Midbrain (tissue), 1 donor: ENCODE data around the gene ZSCAN1.
"Not testable (repeated sequence)": the region's sequence is repeated elsewhere in the genome, so short reads cannot be mapped to it uniquely, and the experiment has no call there.

Source experiments
- DNase-seq: peaks from one replicate; lab custom pipeline; 2025; lab: John Stamatoyannopoulos, UW

The ZSCAN1 gene

DNA sequence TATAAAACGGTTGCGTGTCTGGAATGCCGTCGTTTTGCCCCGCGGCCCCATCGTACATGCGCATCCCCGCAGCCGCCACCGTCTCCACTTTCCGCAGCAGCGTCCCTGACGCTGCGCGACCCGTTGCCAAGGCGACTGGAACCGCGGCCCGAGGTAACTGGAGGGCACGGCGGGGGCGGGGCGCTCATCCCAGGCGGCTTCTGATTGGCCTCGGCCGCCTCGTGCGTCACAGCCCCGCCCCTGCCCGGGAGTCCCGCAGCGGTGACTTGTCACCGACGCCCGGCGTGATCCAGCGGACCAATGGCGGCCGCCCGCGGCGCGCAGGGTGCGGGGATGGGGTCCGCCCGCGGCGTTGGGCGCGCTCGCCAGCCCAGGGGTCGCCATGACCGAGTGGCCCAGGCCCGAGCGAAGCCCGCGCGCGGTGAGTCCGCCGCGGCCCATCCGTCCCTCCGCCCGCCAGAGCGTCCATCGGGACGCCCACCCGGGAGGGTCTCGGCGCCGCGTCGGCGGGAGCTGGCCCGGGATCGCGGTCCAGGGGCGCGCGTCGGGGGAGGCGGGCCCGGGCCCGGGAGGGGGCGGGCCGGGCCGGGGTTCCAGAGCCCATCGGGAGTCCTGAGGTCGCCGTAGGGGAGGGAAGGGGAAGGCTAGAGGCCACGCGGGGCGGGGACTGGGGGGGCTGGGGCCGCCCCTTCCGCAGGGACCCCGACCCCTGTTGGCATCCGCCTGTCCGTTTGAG is at the start of gene ZSCAN1:
TSS of gene ZSCAN1 (plus strand) at position 285 of the 736 bp plus-strand sequence. CDS start 3,812 bp downstream, outside the sequence.
- peak; percentile 95 for DNase-seq

- DNase-seq: no peak
Observed at GRCh38 chr19:57992841-57993240, 41.0 kb upstream of the ZSCAN1 start.

GRCh38 chr19:58000677-58001076 is 33.1 kb upstream of the ZSCAN1 start:
- no peak for DNase-seq

- DNase-seq: no peak
Observed at GRCh38 chr19:58001895-58002369, 31.9 kb upstream of the ZSCAN1 start.

DNA sequence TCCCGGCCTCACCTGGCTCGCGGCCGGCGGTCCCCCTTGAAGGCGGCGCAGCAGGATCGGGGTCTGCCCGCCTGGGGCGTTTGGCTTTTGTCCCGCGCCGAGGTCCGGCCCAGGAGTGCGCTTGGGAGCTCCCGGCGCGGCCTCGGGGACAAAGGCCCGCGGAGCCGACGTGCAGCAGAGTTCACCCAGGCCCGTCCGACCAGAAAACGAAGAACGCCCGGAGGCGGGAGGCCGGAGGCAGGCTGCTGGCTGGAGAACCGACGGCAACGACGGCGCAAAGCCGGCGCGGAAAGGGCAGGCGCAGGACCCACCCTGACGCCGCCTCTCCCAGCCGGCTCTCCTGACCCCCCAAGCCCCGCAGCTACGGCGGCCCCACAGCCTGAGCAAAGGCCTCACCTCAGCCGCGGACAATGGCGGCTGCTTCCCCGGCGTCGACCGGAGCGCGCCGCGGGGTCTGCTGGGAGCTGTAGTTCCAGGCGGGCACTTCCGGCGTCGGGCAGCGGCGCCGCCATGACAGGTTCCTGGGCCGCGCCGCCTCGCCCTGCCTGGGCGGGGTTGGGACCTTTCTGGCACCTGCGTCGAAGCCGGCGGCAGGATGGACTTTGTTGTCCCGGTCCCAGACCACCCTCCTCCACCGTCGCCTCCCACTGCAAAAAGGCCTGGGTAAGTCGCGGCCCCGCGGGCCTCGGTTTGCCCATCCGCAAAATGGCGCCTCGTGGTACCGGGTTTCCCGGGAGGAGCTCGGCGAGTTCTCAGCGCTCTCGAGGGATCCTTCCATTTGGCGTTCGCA is 31.2 kb upstream of the ZSCAN1 start, which contains the start of gene ZNF606:
TSS of gene ZNF606 (minus strand) at position 437 of the 790 bp plus-strand sequence. CDS start 1,501 bp downstream, outside the sequence.
- DNase-seq: peak; percentile 91

GRCh38 chr19:58003174-58003828 is 30.5 kb upstream of the ZSCAN1 start:
- DNase-seq: peak; percentile 49

GRCh38 chr19:58007285-58007684 is 26.5 kb upstream of the ZSCAN1 start:
- DNase-seq: no peak

- not testable (repeated sequence) for DNase-seq
Observed at GRCh38 chr19:58008877-58009276, 24.9 kb upstream of the ZSCAN1 start.

- DNase-seq: no peak
Observed at GRCh38 chr19:58009301-58009665, 24.5 kb upstream of the ZSCAN1 start.

- peak; percentile 90 for DNase-seq
Observed at GRCh38 chr19:58009666-58010301, 24.0 kb upstream of the ZSCAN1 start.

DNA sequence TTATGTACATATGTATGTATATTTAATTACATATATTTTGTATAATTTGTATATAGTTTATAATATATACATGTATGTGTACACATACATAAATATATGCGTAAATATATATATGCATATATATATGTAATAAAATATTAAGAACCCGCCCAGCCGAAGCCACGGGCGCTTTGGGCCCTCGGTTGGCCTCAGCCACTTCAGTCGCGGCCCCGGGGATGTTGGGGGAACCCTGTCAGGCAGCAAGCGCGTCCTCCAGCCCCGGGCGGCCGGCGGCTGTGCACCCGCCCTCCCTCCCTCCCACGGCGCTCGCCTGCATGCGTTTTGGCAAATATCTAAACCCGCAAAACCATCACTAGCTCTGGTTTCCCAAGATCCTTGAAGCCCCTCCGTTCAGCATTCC is 23.3 kb upstream of the ZSCAN1 start:
- DNase-seq: no peak

DNA sequence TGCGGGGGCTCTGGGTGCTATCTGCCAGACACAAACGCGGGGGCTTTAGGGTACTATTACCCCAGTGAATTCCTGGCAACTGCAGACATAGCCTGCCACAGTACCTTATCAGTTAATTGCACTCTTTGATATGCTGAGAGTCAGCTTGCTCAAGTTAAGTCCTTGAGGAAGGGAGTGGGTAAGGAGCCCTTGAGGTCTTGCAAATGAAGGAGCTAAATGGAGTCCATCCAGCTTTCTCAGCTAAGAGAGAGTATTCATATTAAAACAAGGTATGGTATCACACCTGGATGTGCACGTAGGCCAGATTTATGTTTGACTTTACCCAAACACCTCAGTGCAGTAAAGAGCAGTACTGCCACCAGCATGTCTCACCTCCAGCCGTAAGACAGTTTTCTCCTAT is 19.7 kb upstream of the ZSCAN1 start:
- no peak for DNase-seq

GRCh38 chr19:58020129-58020528 is 13.7 kb upstream of the ZSCAN1 start:
- no peak for DNase-seq

DNA sequence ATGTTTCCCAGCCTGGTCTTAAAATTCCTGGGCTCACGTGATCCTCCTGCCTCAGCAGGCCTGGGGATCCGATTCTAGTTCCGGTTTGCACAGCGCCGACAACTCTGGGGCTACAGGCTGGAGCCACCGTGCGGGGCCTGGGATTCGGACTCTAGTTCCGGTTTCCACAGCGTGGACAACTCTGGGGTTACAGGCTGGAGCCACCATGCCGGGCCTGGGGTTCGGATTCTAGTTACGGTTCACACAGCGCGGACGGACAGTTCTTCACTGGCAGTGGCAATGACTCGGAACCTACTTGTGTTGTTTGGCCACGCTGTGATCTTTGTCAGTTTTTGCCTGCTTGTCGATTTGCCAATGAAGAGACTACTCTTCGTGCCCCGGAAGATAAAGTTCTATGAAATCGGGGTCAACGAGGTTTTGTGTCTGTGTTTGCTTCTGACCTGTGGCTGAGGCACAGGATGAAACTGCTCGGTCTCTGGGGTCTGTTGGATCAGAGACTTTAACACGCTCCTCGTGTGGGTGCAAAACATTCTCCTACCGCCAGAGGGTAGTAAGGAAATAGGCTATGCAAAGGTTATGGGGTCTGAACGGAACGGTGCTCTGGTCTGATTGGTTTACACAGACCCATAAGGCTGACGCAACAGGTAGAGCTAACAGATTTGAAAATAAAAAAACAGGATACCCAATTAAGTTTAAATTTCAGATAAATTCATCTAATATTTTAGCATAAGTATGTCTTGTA is 12.1 kb upstream of the ZSCAN1 start:
- DNase-seq: peak; percentile 73

DNA sequence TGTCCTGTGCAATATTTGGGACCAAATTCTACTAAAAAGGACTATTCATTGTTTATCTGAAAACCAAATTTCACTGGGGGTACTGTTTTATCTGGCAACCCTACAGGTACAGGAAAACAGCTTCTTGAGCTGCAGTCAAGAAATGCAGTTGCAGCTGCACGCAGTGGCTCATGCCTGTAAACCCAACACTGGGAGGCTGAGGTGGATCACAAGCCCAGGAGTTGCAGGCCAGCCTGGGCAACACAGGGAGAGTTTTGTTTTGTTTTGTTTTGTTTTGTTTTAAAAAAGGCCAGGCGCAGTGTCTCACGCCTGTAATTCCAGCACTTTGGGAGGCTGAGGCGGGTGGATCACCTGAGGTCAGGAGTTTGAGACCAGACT is 11.6 kb upstream of the ZSCAN1 start:
- DNase-seq: no peak

- no peak for DNase-seq
Observed at GRCh38 chr19:58024661-58025060, 9.2 kb upstream of the ZSCAN1 start.

- no peak for DNase-seq
Observed at GRCh38 chr19:58034477-58034793, 610 bp downstream of the ZSCAN1 start.

DNA sequence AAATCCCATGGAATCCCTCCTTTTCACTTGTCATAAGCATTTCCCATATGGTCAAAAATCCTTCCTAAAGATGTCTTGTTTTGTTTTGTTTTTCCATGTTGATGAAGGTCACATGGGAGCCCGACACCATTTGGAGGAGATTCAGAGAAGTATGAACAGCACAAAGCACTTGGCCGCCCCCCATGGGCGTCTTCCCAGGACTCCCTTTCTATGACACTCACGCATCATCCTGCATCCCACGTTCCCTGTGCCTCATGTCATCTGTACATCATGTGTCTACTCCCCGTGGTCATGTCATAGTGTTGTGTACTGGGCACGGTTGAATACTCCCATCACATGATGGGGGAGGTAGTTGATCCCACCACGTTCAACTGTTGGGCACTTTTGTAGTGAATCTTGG is 2.0 kb downstream of the ZSCAN1 start:
- DNase-seq: no peak

DNA sequence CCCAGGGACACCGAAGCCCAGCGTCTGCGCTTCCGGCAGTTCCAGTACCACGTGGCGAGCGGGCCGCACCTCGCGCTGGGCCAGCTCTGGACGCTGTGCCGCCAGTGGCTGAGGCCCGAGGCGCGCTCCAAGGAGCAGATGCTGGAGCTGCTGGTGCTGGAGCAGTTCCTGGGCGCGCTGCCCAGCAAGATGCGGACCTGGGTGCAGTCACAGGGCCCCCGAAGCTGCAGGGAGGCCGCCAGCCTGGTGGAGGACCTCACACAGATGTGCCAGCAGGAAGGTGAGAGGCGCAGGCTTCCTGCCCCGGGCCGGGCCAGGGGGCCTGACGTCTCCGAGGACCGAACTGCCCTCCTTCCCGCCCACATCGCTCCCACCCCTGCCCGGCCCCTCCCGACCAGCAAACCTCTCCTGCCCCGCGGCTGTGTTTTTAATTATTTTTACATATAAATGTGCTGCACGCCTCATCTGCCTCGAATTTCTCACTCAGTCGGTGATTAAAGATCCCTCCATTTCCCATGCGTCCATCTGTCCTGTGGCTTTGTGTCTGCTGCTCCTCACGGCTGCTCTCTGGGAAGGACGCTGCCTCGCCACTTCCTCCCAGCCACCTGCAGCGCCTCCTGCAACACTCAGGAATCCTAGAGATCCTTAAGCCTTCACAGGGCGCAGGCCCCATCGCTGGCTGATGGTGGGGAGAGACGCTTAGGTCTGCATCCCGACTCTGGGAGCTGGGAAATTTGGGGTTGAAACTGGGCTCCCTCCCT is 4.3 kb downstream of the ZSCAN1 start:
- peak; percentile 24 for DNase-seq

DNA sequence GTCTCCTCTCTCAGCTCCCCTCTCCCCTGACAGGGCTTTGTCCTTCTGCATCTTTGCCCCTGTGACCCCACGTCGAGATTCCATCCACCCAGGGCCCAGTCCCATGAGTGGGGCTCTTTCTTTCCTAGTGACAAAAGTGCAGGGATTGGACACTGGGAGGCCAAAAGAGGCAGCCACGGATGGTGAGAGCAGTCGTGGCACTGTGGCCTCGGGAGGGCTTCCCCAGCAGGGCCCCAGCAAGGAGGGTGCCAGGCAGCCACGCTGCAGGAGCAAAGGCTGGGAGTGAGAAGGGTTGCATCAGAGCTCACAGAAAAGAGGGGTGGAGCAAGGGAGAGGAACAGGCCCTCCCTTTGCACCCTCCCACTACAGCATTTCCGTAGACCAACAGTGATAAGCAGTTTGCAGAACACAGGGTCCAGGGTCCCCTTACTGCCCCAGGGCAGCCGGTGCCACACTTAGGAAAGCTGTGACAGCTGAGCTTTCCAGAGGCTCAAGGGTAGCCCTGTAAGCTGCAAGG is 4.9 kb downstream of the ZSCAN1 start:
- DNase-seq: no peak
